Smooth muscle cell (in vitro differentiated cells): ENCODE data around the gene MAP7D3. TPM values are rescaled to one million over a fixed set of nuclear protein-coding genes. Genes with fewer than 3 reads are reported as not detected.

Experiments
- DNase-seq: peaks from one replicate; lab custom pipeline; 2025; ENCODE audit not compliant: unreplicated experiment; lab: John Stamatoyannopoulos, UW
- H2AFZ ChIP-seq: fragments of 200-600 bp; sonication (generic); 2 replicates; pipeline ENCODE4 v1.6.0; 2016; ENCODE audit warnings: antibody characterized with exemption, low read depth, mild to moderate bottlenecking
- H3F3A ChIP-seq: fragments of 200-600 bp; sonication (generic); 2 replicates; pipeline ENCODE4 v1.6.0; 2017; ENCODE audit warnings: antibody characterized with exemption, low read depth
- H3K27ac ChIP-seq: fragments of 200-600 bp; sonication (generic); 2 replicates; pipeline ENCODE4 v1.5.1; 2016; ENCODE audit warnings: low read depth, mild to moderate bottlenecking
- H3K27me3 ChIP-seq: fragments of 200-600 bp; sonication (generic); 2 replicates; pipeline ENCODE4 v1.6.1; 2016; ENCODE audit warnings: low read depth, mild to moderate bottlenecking
- H3K36me3 ChIP-seq: fragments of 200-600 bp; sonication (generic); 2 replicates; pipeline ENCODE4 v1.5.1; 2016; ENCODE audit warnings: low read depth
- H3K4me1 ChIP-seq: fragments of 200-600 bp; sonication (generic); 2 replicates; pipeline ENCODE4 v1.5.1; 2016; ENCODE audit warnings: low read depth
- H3K4me2 ChIP-seq: fragments of 200-600 bp; sonication (generic); 2 replicates; pipeline ENCODE4 v1.6.0; 2016; ENCODE audit warnings: mild to moderate bottlenecking
- H3K4me3 ChIP-seq: fragments of 200-600 bp; sonication (generic); 2 replicates; pipeline ENCODE4 v1.5.1; 2016; ENCODE audit warnings: mild to moderate bottlenecking
- H3K79me2 ChIP-seq: fragments of 200-600 bp; sonication (generic); 2 replicates; pipeline ENCODE4 v1.6.0; 2016; ENCODE audit warnings: low read depth, mild to moderate bottlenecking
- H3K9ac ChIP-seq: fragments of 200-600 bp; sonication (generic); 2 replicates; pipeline ENCODE4 v1.6.0; 2016; ENCODE audit warnings: low read depth
- H3K9me3 ChIP-seq: fragments of 200-600 bp; sonication (generic); replicated peaks from 2 replicates; pipeline ENCODE4 v1.5.1; 2016; ENCODE audit warnings: low read depth
- H4K20me1 ChIP-seq: fragments of 200-600 bp; sonication (generic); 2 replicates; pipeline ENCODE4 v1.6.0; 2016; ENCODE audit warnings: low read depth
- CTCF ChIP-seq: fragments of 200-600 bp; sonication (generic); IDR thresholded peaks from 2 replicates; pipeline ENCODE4 v1.5.1; 2017; ENCODE audit warnings: borderline replicate concordance, mild to moderate bottlenecking, antibody characterized with exemption; ENCODE audit not compliant: insufficient read depth, poor library complexity, severe bottlenecking
- WGBS: methylation state at CpG from one replicate; pipeline ENCODE4 v1.1.7; 2016; ENCODE audit warnings: low lambda C conversion rate; 5-methylcytosine and 5-hydroxymethylcytosine counted together
- polyA plus RNA-seq: library from polyadenylated mRNA; unstranded; fragments of >200 nt; fragmentation: Nextera tagmentation; extraction: Ambion mirVana; gene quantifications from 2 replicates; pipeline ENCODE4 v1.2.1, GENCODE V29; 2016
- total RNA-seq: library from RNA; depleted of rRNA; stranded (reverse); fragments of >200 nt; gene quantifications from 2 replicates; pipeline ENCODE4 v1.2.3, GENCODE V29; 2014

Gene MAP7D3
- total and polyA plus RNA-seq, 2 experiments from 2014 or later, result 8.1 to 9.3 TPM

GRCh38 chrX:136191171-136191570 lies 60.0 kb downstream of the MAP7D3 start:
- peaks cover 4% of the 10 kb centered on the region for H3K4me1 ChIP-seq
- H3K4me2 ChIP-seq, result no peak overlapping the region
- no peak overlapping the region for H3K27ac ChIP-seq
- no peak for DNase-seq
- no peak overlapping the region for H3K9ac ChIP-seq
- TF ChIP-seq CTCF, result no peak
- no peaks in the 10 kb centered on the region for H3K27me3 ChIP-seq
- 87% methylated on average over 6 of the region's 6 CpGs for WGBS
- H4K20me1 ChIP-seq, result no peaks in the 10 kb centered on the region
- H3K4me3 ChIP-seq, result no peak overlapping the region
- no peak overlapping the region for H2AFZ ChIP-seq
- H3K36me3 ChIP-seq, result no peaks in the 10 kb centered on the region
- H3K79me2 ChIP-seq, result no peaks in the 10 kb centered on the region
- H3K9me3 ChIP-seq, result no peaks in the 10 kb centered on the region
- no peaks in the 10 kb centered on the region for H3F3A ChIP-seq

- no peaks in the 10 kb centered on the region for H4K20me1 ChIP-seq
- WGBS, result 83% methylated on average over 10 of the region's 10 CpGs
Measured at GRCh38 chrX:136190038-136190713, 61.0 kb downstream of the MAP7D3 start.

GRCh38 chrX:136189222-136189621 lies 62.0 kb downstream of the MAP7D3 start:
- H3K9ac ChIP-seq, result no peak overlapping the region
- H3K27ac ChIP-seq, result no peak overlapping the region
- no peak for DNase-seq
- no peaks in the 10 kb centered on the region for H3K9me3 ChIP-seq
- no peaks in the 10 kb centered on the region for H3F3A ChIP-seq
- H3K79me2 ChIP-seq, result no peaks in the 10 kb centered on the region
- H3K36me3 ChIP-seq, result no peaks in the 10 kb centered on the region
- no peak for TF ChIP-seq CTCF
- 63% methylated on average over 2 of the region's 2 CpGs for WGBS
- H3K4me3 ChIP-seq, result no peak overlapping the region
- H3K27me3 ChIP-seq, result no peaks in the 10 kb centered on the region
- no peaks in the 10 kb centered on the region for H4K20me1 ChIP-seq
- peaks cover 4% of the 10 kb centered on the region for H3K4me1 ChIP-seq
- no peak overlapping the region for H3K4me2 ChIP-seq
- H2AFZ ChIP-seq, result no peak overlapping the region

More at GRCh38 chrX:136190038-136190713, 61.0 kb downstream of the MAP7D3 start:
- Histone ChIP-seq H3K4me3 (no peak overlapping the region), H3K79me2 (no peaks in the 10 kb centered on the region), H3K27me3 (no peaks in the 10 kb centered on the region), H3K27ac (no peak overlapping the region), H2AFZ (no peak overlapping the region), H3F3A (no peaks in the 10 kb centered on the region), H3K36me3 (no peaks in the 10 kb centered on the region), H3K4me2 (no peak overlapping the region), H3K4me1 (peaks cover 4% of the 10 kb centered on the region), H3K9me3 (no peaks in the 10 kb centered on the region), H3K9ac (no peak overlapping the region)
- no peak for DNase-seq
- TF ChIP-seq CTCF, result no peak

GRCh38 chrX:136186023-136186413 lies 65.2 kb downstream of the MAP7D3 start:
- Histone ChIP-seq H4K20me1 (no peaks in the 10 kb centered on the region), H3K9ac (no peak overlapping the region), H3K36me3 (no peaks in the 10 kb centered on the region), H3K4me2 (no peak overlapping the region), H3F3A (no peaks in the 10 kb centered on the region), H3K9me3 (no peaks in the 10 kb centered on the region), H3K27ac (no peak overlapping the region), H3K4me1 (no peaks in the 10 kb centered on the region), H3K27me3 (no peaks in the 10 kb centered on the region), H3K4me3 (no peak overlapping the region), H3K79me2 (no peaks in the 10 kb centered on the region), H2AFZ (no peak overlapping the region)
- no peak for TF ChIP-seq CTCF
- WGBS, result 67% methylated on average over 3 of the region's 3 CpGs
- no peak for DNase-seq
